ENCODE results near the gene RAD51B. TPM values are rescaled to one million over a fixed set of nuclear protein-coding genes. Genes with fewer than 3 reads are reported as not detected.
"Not testable (repeated sequence)": the region's sequence is repeated elsewhere in the genome, so short reads cannot be mapped to it uniquely, and the experiment has no call there.

RAD51B gene
- total RNA-seq, 1 experiment from 2014 or later: 16.7 TPM

- no peak overlapping the region for H2BK5ac ChIP-seq (ENCODE audit: insufficient read length, low read length)
- Mint-ChIP-seq H3K4me3 (no peak overlapping the region), H3K4me1 (peaks cover 25% of the 10 kb centered on the region in 2 experiments), H3K9me3 (peaks cover 28 to 30% of the 10 kb centered on the region in 2 experiments), H3K27me3 (ENCODE audit: low read depth) (no peaks in the 10 kb centered on the region; the same call in 1 of the 2 replicates), H3K36me3 (ENCODE audit: insufficient read depth in 1 of 3, low read depth in 3 of 3) (peaks cover 28 to 31% (median 29%) of the 10 kb centered on the region in 3 experiments), H3K27ac (no peak overlapping the region)
- no peaks in the 10 kb centered on the region; the same call in 1 of the 2 replicates for H3K4me1 ChIP-seq (ENCODE audit: insufficient read depth, low read length)
- WGBS (ENCODE audit: extremely low coverage, insufficient read length, low lambda C conversion rate): no CpG with 5 or more reads among the region's 1 CpG
- no peak overlapping the region for H3K18ac ChIP-seq (ENCODE audit: insufficient read length, low read depth, low read length)
- H4K5ac ChIP-seq (ENCODE audit: insufficient read length, low read depth, low read length): no peak overlapping the region
- DNase-seq: no peak
- H3K27ac ChIP-seq (ENCODE audit: insufficient read length, low read depth, low read length): no peak overlapping the region
- no peak overlapping the region for H2BK12ac ChIP-seq (ENCODE audit: insufficient read length, low read depth, low read length)
- no peak overlapping the region for H3K4me2 ChIP-seq (ENCODE audit: insufficient read depth, insufficient read length, low read length)
- H3K14ac ChIP-seq (ENCODE audit: insufficient read depth, low read length): no peak overlapping the region
- H3K27me3 ChIP-seq (ENCODE audit: insufficient read depth, low read length): no peaks in the 10 kb centered on the region
- no peak overlapping the region for H2BK15ac ChIP-seq (ENCODE audit: low read depth, low read length)
- no peaks in the 10 kb centered on the region for H3K9me3 ChIP-seq (ENCODE audit: control insufficient read depth, low read depth, low read length)
- no peak overlapping the region for H2AFZ ChIP-seq (ENCODE audit: low read length)
- no peaks in the 10 kb centered on the region for H3K23me2 ChIP-seq (ENCODE audit: insufficient read length, low read depth, low read length, poor library complexity, severe bottlenecking)
- no peak overlapping the region for H2BK20ac ChIP-seq (ENCODE audit: low read depth, low read length, poor library complexity, severe bottlenecking)
- H2BK120ac ChIP-seq (ENCODE audit: low read depth, low read length, poor library complexity, severe bottlenecking): no peak overlapping the region
- TF ChIP-seq, protein P1, sequence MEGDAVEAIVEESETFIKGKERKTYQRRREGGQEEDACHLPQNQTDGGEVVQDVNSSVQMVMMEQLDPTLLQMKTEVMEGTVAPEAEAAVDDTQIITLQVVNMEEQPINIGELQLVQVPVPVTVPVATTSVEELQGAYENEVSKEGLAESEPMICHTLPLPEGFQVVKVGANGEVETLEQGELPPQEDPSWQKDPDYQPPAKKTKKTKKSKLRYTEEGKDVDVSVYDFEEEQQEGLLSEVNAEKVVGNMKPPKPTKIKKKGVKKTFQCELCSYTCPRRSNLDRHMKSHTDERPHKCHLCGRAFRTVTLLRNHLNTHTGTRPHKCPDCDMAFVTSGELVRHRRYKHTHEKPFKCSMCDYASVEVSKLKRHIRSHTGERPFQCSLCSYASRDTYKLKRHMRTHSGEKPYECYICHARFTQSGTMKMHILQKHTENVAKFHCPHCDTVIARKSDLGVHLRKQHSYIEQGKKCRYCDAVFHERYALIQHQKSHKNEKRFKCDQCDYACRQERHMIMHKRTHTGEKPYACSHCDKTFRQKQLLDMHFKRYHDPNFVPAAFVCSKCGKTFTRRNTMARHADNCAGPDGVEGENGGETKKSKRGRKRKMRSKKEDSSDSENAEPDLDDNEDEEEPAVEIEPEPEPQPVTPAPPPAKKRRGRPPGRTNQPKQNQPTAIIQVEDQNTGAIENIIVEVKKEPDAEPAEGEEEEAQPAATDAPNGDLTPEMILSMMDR (conservative IDR thresholded peaks at IDR 0.05): no peak
- no peak overlapping the region for H2AK5ac ChIP-seq (ENCODE audit: insufficient read length, low read length)
- no peak overlapping the region for H3T11ph ChIP-seq (ENCODE audit: low read length)
- H3K56ac ChIP-seq (ENCODE audit: insufficient read length, low read depth, low read length): no peak overlapping the region
- no peak overlapping the region for H3K9ac ChIP-seq (ENCODE audit: extremely low read depth, insufficient read length, low read length)
- no peak overlapping the region for H4K91ac ChIP-seq (ENCODE audit: insufficient read length, low read depth, low read length)
- no peaks in the 10 kb centered on the region for H4K20me1 ChIP-seq (ENCODE audit: control insufficient read depth, insufficient read depth, insufficient read length)
- H3K4ac ChIP-seq (ENCODE audit: low read depth, low read length): no peak overlapping the region
- H3K23ac ChIP-seq (ENCODE audit: insufficient read length, low read depth, low read length): no peak overlapping the region
- no peaks in the 10 kb centered on the region for H3K79me2 ChIP-seq (ENCODE audit: insufficient read depth, low read length)
- H3K79me1 ChIP-seq (ENCODE audit: insufficient read depth, low read depth, low read length, poor library complexity, severe bottlenecking): no peaks in the 10 kb centered on the region
- H4K8ac ChIP-seq (replicated peaks; ENCODE audit: insufficient read length, low read depth, low read length): no peak overlapping the region
Measured at GRCh38 chr14:67967206-67967605, 147.6 kb downstream of the RAD51B start.

DNA sequence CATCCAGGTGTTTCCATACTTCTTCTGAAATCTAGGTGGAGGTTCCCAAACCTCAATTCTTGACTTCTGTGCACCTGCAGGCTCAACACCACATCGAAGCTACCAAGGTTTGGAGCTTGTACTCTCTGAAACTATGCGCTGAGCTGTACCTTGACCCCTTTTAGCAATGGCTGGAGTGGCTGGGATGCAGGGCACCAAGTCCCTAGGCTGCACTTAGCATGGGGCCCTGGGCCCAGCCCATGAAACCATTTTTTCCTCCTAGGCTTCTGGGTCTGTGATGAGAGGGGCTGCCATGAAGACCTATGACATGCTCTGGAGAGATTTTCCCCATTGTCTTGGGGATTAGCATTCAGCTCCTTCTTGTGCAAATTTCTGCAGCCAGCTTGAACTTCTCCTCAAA lies 148.4 kb downstream of the RAD51B start:
- H3K4me2 ChIP-seq (ENCODE audit: insufficient read depth, insufficient read length, low read length); H3K79me2 ChIP-seq (ENCODE audit: insufficient read depth, low read length); H3K23ac ChIP-seq (ENCODE audit: insufficient read length, low read depth, low read length); H3K4me3 Mint-ChIP-seq; H3K9me3 ChIP-seq (ENCODE audit: control insufficient read depth, low read depth, low read length); H4K5ac ChIP-seq (ENCODE audit: insufficient read length, low read depth, low read length); DNase-seq; H3K4ac ChIP-seq (ENCODE audit: low read depth, low read length); H3K14ac ChIP-seq (ENCODE audit: insufficient read depth, low read length); H2BK12ac ChIP-seq (ENCODE audit: insufficient read length, low read depth, low read length); H3K4me1 ChIP-seq (ENCODE audit: insufficient read depth, low read length); H4K91ac ChIP-seq (ENCODE audit: insufficient read length, low read depth, low read length); H2BK5ac ChIP-seq (ENCODE audit: insufficient read length, low read length); H4K8ac ChIP-seq (replicated peaks; ENCODE audit: insufficient read length, low read depth, low read length); H3T11ph ChIP-seq (ENCODE audit: low read length); H3K79me1 ChIP-seq (ENCODE audit: insufficient read depth, low read depth, low read length, poor library complexity, severe bottlenecking); H4K20me1 ChIP-seq (ENCODE audit: control insufficient read depth, insufficient read depth, insufficient read length); H3K27ac ChIP-seq (ENCODE audit: insufficient read length, low read depth, low read length); H3K9ac ChIP-seq (ENCODE audit: extremely low read depth, insufficient read length, low read length); H2AK5ac ChIP-seq (ENCODE audit: insufficient read length, low read length); H3K27me3 Mint-ChIP-seq (ENCODE audit: low read depth); H2BK120ac ChIP-seq (ENCODE audit: low read depth, low read length, poor library complexity, severe bottlenecking); H3K27ac Mint-ChIP-seq; H2BK20ac ChIP-seq (ENCODE audit: low read depth, low read length, poor library complexity, severe bottlenecking); H3K23me2 ChIP-seq (ENCODE audit: insufficient read length, low read depth, low read length, poor library complexity, severe bottlenecking); H3K56ac ChIP-seq (ENCODE audit: insufficient read length, low read depth, low read length); H2AFZ ChIP-seq (ENCODE audit: low read length); H3K27me3 ChIP-seq (ENCODE audit: insufficient read depth, low read length); H2BK15ac ChIP-seq (ENCODE audit: low read depth, low read length); H3K18ac ChIP-seq (ENCODE audit: insufficient read length, low read depth, low read length): not testable (repeated sequence)
- Mint-ChIP-seq H3K36me3 (ENCODE audit: insufficient read depth in 1 of 3, low read depth in 3 of 3) (peaks cover 28 to 31% (median 29%) of the 10 kb centered on the region in 3 experiments), H3K4me1 (peaks cover 25 to 28% of the 10 kb centered on the region in 2 experiments), H3K9me3 (peaks cover 28 to 30% of the 10 kb centered on the region in 2 experiments)
- WGBS (ENCODE audit: extremely low coverage, insufficient read length, low lambda C conversion rate): no CpG with 5 or more reads among the region's 2 CpGs
